NB4 (cell line): Measurements from ENCODE around the gene CLEC3B.

Experiments used
- CTCF ChIP-seq: IDR thresholded peaks from one replicate; pipeline ENCODE4 v1.5.1; 2012; ENCODE audit warnings: low read depth, low read length
- MAX ChIP-seq: IDR thresholded peaks from 2 replicates; pipeline ENCODE4 v1.6.1; 2011; ENCODE audit warnings: low read depth, low read length
- POLR2A ChIP-seq: IDR thresholded peaks from 2 replicates; pipeline ENCODE4 v1.6.1; 2011; ENCODE audit warnings: mild to moderate bottlenecking; ENCODE audit not compliant: insufficient read length; ENCODE audit errors: extremely low read depth

DNA sequence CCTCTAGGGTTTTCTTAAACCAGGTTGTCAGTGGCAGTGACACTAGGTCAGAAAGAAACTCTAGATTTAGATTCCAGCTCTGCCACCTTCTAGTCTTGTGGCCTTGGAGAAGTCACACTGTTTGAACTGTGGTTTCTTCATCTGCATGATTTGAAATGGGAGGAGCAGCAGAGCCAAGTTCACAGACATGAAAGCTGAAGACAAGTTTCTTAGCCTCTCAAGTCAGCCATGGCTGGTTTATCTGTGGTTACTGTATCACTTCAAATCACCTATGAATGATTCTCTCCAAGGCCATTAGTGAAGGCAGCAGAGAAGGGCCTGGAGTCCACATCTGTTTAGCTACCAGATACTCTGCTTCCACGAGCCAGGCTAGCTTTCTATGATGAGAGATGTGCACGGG, 15.6 kb downstream of the CLEC3B start:
- TF ChIP-seq CTCF, result no peak
- no peak for TF ChIP-seq POLR2A
- TF ChIP-seq MAX, result no peak
